GM19328 (cell line): ENCODE results near the gene AGBL3.
"Not testable (repeated sequence)": the region's sequence is repeated elsewhere in the genome, so short reads cannot be mapped to it uniquely, and the experiment has no call there.

Source experiments
- ATAC-seq: cut with Tn5 transposase; IDR thresholded peaks from one replicate; pipeline ENCODE4 v1.9.1; 2021; ENCODE audit warnings: mild to moderate bottlenecking, moderate library complexity; ENCODE audit not compliant: unreplicated experiment

AGBL3 gene

DNA sequence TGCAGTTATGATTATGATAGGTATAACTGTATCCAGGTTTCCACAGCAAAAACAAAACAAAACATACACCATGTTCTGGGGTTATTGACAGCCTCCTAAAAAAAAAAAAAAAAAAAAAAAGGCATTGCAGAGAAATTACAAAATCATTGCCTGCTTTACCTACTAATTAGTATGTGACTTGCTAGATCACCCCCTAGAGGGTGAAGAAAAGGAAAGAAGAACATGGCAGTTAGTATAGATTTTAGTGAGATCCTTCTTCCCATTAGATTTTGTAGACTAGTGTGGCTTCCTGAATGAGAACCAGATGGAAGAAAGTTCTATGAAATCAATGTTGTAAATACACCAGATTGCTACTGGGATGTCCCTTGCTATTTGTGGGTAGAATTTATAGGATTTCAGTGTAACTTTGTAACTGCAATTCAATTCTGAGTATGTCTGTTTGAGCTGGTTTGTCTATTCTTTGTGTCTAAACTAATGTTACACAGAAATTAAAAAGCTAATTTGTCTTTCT, 24.0 kb upstream of the AGBL3 start:
- no peak for ATAC-seq

- ATAC-seq: no peak
Measured at GRCh38 chr7:134963036-134963435, 23.3 kb upstream of the AGBL3 start.

- ATAC-seq: no peak
Measured at GRCh38 chr7:134966691-134967090, 19.6 kb upstream of the AGBL3 start.

DNA sequence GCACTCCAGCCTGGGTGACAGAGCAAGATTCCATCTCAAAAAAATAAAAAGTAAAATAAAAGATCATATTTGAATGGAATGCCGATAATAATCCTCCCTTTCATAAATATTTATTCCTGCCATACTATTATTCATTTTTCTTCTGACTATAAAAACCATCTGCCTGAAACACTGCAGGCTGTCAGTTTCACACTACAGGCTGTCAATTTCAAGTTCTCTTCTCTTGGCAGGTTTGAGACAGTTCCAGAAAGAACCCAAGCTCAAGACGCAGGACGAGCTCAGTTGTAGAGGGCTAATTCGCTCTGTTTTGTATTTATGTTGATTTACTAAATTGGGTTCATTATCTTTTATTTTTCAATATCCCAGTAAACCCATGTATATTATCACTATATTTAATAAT, 18.2 kb upstream of the AGBL3 start:
- no peak for ATAC-seq

GRCh38 chr7:134981645-134982044, 4.7 kb upstream of the AGBL3 start:
- not testable (repeated sequence) for ATAC-seq

DNA sequence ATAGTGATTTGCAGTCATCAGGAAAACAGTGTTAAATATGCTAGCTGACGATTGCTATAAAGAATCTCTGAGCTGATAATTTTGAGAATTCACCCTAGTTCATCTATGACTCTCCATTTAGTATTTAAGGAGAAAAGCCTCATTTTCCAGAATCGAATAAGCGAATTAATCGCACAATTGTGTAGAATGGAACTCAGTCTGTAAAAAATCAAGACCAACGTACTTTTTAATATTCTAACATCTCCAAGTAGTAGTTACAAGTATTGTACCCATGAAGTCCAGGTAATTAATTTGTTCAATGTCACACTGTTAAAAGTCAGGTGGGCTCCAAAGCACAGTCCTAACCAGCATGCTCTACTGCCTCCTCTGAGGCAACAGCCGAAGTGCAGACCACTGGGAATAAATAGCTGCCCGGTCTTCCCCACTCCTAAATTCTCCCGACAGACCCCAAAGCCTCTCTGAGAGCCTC, 380 bp upstream of the AGBL3 start:
- ATAC-seq: peak; percentile 45

DNA sequence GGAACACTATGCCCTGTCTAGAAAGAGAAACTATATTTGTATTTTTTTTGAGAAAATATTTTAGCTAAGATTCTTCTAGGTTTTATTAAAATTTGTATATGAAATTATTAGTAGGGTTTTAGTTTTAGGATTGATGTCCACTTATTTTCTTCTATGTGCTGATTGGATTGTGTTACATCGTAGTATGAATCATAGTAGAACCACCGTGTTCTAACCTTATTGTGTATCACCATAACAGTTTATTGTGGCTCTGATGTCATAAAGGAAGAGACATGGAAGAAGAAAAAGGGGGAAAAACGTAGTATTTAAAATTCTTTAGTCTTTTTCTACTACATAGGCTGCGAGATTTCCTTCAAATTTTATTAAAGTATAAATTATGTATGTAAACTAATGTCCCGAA, 1.9 kb downstream of the AGBL3 start:
- no peak for ATAC-seq

DNA sequence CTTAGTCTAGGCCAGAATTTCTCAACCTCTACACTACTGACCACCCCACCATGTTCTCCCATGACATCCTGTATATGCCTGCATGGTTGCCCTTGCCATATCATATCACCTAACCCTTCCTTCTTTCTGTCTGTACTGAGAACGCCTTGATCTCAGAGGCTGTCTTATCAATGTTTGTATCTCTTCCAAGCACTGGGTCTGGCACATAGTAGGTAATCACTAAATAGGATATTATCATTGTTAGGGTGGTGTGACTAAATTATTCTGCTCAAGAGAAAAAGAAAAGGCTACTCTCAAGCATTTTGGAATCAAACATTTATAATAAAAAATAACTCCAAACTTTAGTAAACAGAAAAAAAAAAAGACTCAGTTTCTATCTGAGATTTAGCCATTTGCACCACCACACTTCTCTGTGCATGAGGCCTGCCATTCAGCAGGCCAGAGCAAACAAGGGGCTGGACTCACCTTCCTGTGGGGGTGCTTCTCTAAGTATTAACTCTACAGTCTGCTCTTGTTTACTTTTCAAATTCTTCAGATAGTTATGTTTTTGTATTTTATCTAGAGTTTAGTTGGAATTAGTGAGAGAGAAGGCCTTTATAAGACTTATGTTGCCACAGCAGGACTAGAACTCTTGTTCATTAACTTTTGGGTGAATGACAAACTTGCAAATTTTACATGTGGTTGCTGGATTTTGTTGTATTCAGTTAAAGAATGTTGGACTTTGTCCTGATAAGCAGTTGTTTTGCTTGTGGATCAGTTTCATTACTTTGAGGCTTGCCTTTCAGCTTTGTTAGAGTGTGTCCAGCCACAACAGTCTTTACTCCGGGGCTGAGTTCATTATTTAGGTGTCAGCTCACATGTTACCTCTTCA, 5.4 kb downstream of the AGBL3 start:
- no peak for ATAC-seq

DNA sequence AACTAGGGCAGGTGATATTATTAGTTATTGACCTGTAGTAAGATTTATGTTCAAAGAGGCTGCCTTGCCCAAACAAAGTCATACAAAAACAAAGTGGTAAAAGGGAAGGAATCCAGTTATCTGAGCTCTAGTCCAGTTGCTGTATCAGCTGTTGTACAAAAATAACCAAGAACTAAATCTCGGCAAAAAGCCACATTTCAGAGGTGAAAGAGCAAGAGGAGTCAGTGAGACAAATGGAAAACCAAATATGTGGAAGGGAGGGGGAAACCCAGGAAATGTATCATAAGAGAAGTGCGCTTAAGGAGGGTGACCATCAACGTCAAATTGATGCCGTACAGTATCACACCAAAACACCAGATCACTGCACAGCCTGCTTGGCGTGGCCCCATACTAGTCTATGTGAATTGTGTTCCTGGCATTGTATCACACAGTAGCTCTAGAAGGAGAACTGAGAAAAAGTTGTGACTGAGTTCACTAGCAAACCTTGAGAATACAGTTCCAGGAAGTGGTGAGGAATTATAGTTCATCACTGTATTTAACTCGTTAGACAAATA, 6.4 kb downstream of the AGBL3 start:
- ATAC-seq: peak; percentile 63

GRCh38 chr7:134993877-134994456, 7.7 kb downstream of the AGBL3 start:
- no peak for ATAC-seq

GRCh38 chr7:134995239-134996096, 9.2 kb downstream of the AGBL3 start:
- no peak for ATAC-seq

DNA sequence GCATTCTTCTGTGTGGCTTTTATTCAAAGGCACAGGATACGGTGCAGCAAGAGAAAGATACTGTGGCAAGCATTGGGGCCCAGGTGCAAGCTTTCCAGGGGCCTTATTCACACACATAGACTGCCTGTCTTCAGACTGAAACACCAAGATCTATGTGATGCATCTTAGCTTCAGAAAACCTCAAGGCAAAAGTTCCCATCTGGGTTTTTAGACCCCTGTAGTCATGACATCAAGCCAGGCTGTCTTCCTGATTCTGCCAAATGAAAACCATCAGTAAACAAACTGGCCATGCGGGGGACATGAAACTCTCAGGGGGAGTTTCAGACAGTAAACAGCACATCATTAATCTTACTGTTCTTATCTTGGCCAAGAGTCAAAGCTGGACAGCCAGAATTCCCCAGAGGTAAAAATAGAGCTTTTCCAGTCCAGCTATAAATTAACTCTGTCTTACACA, 9.8 kb downstream of the AGBL3 start:
- peak; percentile 29 for ATAC-seq

DNA sequence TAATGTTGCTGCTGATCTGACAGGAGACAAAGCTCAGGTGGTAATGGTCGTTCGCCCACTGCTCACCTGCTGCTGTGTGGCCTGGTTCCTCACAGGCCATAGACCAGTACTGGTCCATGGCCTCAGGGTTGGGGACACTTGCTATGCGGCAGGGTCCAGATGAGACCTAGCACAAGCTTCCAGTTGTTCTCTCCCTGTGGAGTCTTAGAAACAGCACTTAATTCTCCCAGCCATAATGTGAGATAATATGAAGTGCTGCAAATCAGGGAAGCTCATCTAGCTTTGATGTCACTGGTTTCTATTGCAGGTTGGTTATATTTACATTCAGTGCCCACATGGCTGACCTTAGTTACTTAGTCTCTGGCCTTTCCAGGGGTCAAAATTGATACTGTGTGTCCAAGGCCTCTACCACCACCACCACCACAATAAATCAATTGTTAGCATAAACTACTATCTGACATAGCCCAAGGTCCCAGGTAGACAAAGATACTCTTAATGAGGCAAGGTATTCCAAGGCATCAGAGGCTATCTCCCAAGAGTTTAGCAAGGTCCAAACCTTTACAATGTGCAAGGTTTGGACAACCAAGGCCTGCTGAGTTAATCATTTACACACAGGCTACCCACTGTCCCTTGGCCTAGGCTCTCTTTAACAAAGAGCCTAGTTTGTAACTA, 11.0 kb downstream of the AGBL3 start:
- ATAC-seq: no peak

GRCh38 chr7:134999136-134999535, 12.8 kb downstream of the AGBL3 start:
- ATAC-seq: no peak

GRCh38 chr7:135001390-135002165, 15.3 kb downstream of the AGBL3 start:
- ATAC-seq: no peak

DNA sequence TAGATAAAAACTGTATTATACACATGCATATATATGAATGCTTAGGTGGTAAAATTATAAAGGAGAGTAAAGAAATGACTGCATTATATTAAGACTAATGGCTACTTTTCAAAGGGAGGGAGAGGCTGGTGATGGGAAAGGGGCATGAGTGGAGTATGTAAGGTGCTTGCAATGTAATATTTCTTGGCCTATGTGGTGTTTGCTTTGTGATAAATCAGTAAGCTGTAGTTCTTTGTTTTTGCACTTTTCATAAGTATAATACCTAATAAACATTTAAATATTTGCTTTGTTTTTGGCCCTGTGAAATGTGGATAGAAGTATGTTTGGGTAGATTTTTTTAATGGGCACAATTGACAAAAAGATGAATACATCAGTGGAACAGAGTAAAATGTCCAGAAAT, 25.9 kb downstream of the AGBL3 start:
- ATAC-seq: no peak

- ATAC-seq: no peak
Measured at GRCh38 chr7:135023622-135024021, 37.3 kb downstream of the AGBL3 start.

DNA sequence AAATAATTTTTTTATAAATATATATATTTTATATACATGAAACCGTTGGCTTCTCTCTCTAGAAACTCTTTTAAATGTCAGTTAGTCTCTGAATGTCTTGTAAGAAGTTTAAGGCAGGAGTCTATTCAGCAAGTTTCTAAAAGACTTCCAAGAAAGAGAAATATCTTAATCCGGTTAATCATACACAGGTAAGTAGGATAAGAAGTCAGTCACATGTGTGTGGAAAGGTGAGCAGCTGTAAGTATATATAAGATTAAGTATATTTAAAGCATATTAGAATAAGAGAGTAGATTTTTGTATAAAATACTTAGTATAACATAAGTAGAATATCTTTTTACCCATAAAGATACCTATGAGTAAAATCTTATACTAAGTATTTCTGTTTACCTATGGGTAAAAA, 48.9 kb downstream of the AGBL3 start:
- no peak for ATAC-seq

GRCh38 chr7:135067017-135067416, 80.7 kb downstream of the AGBL3 start:
- not testable (repeated sequence) for ATAC-seq

- no peak for ATAC-seq
Measured at GRCh38 chr7:135074096-135074495, 87.8 kb downstream of the AGBL3 start.
